Measurements from ENCODE around the gene FAM174B.

GRCh38 chr15:92610101-92610520, 45.5 kb downstream of the FAM174B start:
- TF ChIP-seq CTCF (IDR thresholded peaks at IDR 0.05) (no peak), POLR2A (IDR thresholded peaks at IDR 0.05) (no peak)

Data from heart left ventricle (tissue), 13 donors.